ENCODE measurements around the gene POLD2.

GRCh38 chr7:44141221-44141850 lies 18.0 kb upstream of the POLD2 start, which contains the start of gene MYL7:
- TF ChIP-seq POLR2A (IDR thresholded peaks at IDR 0.05; ENCODE audit: low read depth), result no peak
- TF ChIP-seq, protein P1, sequence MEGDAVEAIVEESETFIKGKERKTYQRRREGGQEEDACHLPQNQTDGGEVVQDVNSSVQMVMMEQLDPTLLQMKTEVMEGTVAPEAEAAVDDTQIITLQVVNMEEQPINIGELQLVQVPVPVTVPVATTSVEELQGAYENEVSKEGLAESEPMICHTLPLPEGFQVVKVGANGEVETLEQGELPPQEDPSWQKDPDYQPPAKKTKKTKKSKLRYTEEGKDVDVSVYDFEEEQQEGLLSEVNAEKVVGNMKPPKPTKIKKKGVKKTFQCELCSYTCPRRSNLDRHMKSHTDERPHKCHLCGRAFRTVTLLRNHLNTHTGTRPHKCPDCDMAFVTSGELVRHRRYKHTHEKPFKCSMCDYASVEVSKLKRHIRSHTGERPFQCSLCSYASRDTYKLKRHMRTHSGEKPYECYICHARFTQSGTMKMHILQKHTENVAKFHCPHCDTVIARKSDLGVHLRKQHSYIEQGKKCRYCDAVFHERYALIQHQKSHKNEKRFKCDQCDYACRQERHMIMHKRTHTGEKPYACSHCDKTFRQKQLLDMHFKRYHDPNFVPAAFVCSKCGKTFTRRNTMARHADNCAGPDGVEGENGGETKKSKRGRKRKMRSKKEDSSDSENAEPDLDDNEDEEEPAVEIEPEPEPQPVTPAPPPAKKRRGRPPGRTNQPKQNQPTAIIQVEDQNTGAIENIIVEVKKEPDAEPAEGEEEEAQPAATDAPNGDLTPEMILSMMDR (IDR thresholded peaks at IDR 0.05), result no peak
- no peak for TF ChIP-seq EP300 (IDR thresholded peaks at IDR 0.05)
